ENCODE data around the gene LRRFIP1.

LRRFIP1 gene

GRCh38 chr2:237650455-237650850 lies 23.1 kb downstream of the LRRFIP1 start:
- Histone ChIP-seq H3K4me3 (replicated peaks; ENCODE audit: insufficient read depth, low read length) (no peak overlapping the region), H3K27me3 (ENCODE audit: insufficient read depth, poor library complexity, severe bottlenecking) (peaks cover 3% of the 10 kb centered on the region), H3K27ac (replicated peaks) (no peak overlapping the region)
- TF ChIP-seq POLR2AphosphoS5 (IDR thresholded peaks at IDR 0.05; ENCODE audit: low read depth) = no peak
- TF ChIP-seq GABPA (IDR thresholded peaks at IDR 0.05; ENCODE audit: low read depth) = no peak
- no peak for TF ChIP-seq CTCF (IDR thresholded peaks at IDR 0.05; ENCODE audit: insufficient read depth, low read length)
- TF ChIP-seq SPI1 (IDR thresholded peaks at IDR 0.05; ENCODE audit: borderline replicate concordance, low read depth) = no peak
- no peak for TF ChIP-seq REST (IDR thresholded peaks at IDR 0.05; ENCODE audit: insufficient replicate concordance, low read depth)
- no peak for DNase-seq (ENCODE audit: low read depth in 1 of 2, low spot score in 1 of 2)

GRCh38 chr2:237651761-237652160 lies 24.4 kb downstream of the LRRFIP1 start:
- Histone ChIP-seq H3K4me3 (replicated peaks; ENCODE audit: insufficient read depth, low read length) (no peak overlapping the region), H3K27me3 (ENCODE audit: insufficient read depth, poor library complexity, severe bottlenecking) (no peaks in the 10 kb centered on the region), H3K27ac (replicated peaks) (no peak overlapping the region)
- no peak for TF ChIP-seq REST (IDR thresholded peaks at IDR 0.05; ENCODE audit: insufficient replicate concordance, low read depth)
- no peak for TF ChIP-seq CTCF (IDR thresholded peaks at IDR 0.05; ENCODE audit: insufficient read depth, low read length)
- no peak for DNase-seq (ENCODE audit: low read depth in 1 of 2, low spot score in 1 of 2)

- TF ChIP-seq POLR2AphosphoS5 (IDR thresholded peaks at IDR 0.05; ENCODE audit: low read depth) (no peak), CTCF (IDR thresholded peaks at IDR 0.05; ENCODE audit: insufficient read depth, low read length) (no peak), SPI1 (IDR thresholded peaks at IDR 0.05; ENCODE audit: borderline replicate concordance, low read depth) (no peak), REST (IDR thresholded peaks at IDR 0.05; ENCODE audit: insufficient replicate concordance, low read depth) (no peak), GABPA (IDR thresholded peaks at IDR 0.05; ENCODE audit: low read depth) (no peak)
These were observed 24.8 kb downstream of the LRRFIP1 start for GRCh38 chr2:237652181-237652580.

More at GRCh38 chr2:237652181-237652580, 24.8 kb downstream of the LRRFIP1 start:
- H3K27me3 ChIP-seq (ENCODE audit: insufficient read depth, poor library complexity, severe bottlenecking) = no peaks in the 10 kb centered on the region
- H3K27ac ChIP-seq (replicated peaks) = no peak overlapping the region
- H3K4me3 ChIP-seq (replicated peaks; ENCODE audit: insufficient read depth, low read length) = no peak overlapping the region
- DNase-seq (ENCODE audit: low read depth in 1 of 2, low spot score in 1 of 2) = no peak
